Measurements from ENCODE around the gene PRICKLE4.
"Not testable (repeated sequence)": the region's sequence is repeated elsewhere in the genome, so short reads cannot be mapped to it uniquely, and the experiment has no call there.

The PRICKLE4 gene

DNA sequence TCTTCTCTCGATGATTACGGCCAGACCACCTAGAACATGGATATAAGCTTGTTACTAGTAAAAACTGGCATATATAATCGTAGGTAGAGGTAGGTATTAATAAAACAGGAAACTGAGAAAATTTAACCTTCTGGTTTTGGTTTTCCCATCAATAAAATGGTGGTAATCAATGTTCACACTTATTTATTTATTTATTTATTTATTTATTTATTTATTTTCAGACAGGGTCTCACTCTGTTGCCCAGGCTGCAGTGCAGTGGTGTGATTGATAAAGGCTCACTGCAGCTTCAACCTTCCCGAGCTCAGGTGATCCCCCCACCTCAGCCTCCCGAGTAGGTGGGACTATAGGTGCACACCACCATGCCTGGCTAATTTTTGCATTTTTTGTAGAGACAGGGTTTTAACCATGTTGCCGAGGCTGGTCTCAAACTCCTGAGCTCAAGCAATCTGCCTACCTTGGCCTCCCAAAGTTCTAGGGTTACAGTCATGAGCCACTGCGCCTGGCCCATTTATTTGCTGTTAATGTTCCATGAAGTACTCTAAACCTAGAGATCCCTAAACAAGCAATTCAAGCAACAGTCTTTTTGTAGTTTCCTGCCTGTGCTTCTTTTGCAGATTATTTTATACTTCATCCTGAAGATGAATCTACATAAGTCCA, 18.4 kb downstream of the PRICKLE4 start:
- DNase-seq (ENCODE audit: low read depth), result no peak

DNA sequence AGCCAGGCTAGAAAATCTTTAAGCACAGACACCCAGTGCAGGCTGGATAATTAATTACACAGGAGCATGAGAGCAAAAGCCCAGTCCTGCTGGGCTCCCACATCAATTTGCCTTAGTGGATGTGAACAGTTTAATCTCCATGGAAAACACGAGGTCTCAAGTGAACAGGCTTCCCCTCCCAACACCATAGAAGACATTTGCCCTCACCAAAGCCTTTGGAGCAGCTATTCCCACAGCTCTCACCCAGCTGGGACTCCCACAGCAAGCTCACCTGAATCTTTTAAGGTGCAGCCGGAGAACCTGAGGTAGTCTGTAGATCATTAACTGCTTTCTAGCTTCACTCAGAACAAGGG, 19.0 kb downstream of the PRICKLE4 start:
- DNase-seq (ENCODE audit: low read depth), result no peak

DNA sequence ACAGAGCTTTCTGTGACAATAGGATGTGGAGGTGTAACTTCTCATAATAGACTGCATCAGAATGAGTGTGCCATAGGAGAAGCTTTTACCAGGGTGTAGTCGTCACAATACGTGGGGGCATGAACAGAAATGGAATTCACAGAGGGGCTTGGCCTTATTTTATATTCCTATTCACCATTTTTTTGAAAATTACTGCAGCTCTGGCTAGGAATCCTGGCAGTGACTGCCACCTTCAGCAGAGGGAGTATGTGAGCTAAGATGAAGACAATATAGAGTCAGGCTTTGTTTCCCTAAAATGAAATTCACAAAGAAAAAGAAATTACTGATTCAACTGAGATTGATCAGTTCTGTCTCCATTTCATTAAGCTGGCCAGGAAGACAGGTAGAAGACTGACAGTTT, 20.8 kb downstream of the PRICKLE4 start:
- DNase-seq (ENCODE audit: low read depth), result no peak

DNA sequence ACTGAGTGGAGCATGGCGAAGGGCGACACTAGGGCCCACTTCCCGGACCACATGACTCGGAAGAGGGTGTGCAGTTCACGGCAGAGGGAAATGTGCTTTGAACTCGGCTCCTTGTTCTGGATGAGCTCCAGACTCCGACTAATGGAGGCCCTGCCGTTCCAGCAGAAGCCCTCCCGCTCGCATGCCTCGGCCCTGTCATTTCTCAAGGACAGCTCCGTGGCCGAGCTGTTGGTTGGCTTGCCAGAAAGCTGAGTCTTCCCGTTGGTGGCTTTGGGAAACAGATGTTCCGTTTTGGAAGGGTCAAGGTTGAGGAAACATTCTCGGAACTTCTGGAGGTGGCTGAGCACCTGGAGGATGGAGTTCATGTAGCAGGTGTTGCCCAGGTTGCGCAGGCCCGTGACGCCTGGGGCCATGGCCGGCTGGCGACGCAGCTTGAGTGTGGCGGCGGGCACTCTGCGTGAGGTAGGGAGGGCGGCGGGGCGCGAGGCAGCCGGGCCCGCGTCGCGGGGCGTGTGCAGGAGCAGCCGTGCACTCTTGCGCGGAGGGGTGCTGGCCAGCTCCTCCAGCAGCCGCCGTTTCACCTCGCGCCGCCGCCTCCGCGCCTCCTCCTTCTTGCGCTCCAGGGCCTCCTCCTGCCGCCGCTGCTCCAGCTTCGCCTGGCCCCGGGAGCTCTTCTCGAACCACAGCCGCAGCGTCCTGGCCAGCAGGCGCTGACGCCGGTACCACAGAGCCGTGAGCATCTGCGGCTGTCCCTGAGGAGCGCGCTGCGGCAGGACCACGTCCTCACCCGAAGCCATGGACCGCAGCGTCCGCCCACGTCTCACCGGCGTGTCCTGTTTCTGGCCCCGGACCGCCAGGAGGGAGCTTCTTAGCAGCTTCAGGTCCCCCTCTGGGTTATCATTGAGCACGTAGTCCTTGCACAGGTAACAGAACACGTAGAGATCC, 25.5 kb downstream of the PRICKLE4 start:
- no peak for DNase-seq (ENCODE audit: low read depth)

DNA sequence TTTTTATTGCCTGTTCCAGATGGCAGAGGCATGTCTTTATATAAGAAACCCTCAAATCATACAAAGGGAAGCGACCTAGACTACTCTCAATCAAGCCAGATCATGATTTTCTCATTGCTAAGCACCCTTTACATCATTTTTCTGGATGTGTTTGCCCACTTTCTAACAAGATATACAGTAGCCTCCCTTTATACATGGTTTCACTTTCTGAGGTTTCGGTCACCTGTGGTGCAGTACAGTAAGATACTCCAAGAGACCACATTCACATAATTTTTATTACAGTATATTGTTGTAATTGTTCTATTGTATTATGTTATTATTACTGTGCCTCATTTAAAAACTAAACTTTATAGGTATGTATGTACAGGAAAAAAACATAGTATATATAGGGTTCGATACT, 30.5 kb downstream of the PRICKLE4 start:
- DNase-seq (ENCODE audit: low read depth), result no peak

DNA sequence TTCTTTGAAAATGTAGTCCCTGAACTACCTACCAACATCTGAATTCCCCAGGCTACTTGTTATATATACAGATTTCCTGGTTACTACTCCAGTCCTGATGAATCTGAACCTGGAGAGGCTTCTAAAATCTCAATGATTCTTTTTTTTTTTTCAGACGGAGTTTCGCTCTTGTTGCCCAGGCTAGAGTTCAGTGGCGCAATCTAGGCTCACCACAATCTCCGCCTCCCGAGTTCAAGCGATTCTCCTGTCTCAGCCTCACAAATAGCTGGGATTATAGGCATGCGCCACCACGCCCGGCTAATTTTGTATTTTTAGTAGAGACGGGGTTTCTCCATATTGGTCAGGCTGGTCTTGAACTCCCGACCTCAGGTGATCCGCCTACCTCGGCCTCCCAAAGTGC, 31.4 kb downstream of the PRICKLE4 start:
- DNase-seq (ENCODE audit: low read depth), result not testable (repeated sequence)

DNA sequence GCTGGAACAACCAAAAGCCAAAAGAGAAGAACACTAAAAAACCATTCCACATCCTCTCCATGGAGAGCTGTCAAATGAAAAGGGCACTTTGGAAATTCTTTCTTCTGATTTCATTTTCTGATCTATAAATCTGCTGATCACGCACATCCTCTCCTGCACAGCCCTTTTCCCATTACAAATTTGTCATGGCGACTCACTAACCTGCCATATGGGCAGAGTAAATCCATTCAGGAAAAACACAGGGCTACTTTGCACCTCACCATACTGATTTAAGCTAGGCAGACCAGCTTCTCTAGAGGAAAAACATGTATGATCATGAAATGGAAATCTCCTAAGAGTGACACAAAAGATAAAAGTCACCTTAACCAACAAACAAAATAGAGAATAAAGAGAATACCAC, 32.9 kb downstream of the PRICKLE4 start:
- no peak for DNase-seq (ENCODE audit: low read depth)

DNA sequence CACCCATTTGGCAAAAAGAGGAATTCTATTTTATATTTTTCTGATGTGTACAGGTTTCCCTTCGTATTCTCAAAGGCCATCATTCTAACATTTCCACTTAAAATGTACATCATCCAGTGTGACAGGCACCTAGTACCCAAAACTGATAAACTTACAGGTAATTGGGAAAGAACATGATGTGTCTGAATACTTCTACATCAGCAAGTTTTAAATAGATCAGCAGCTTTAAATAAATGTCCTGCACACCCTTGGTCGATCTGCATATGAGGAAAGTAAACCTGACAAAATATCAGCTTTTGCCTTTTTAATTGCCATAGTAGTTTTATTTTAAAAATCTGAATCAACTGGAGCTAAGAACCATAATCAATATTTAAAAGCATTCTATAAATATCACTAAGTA, 33.4 kb downstream of the PRICKLE4 start:
- DNase-seq (ENCODE audit: low read depth), result no peak

DNA sequence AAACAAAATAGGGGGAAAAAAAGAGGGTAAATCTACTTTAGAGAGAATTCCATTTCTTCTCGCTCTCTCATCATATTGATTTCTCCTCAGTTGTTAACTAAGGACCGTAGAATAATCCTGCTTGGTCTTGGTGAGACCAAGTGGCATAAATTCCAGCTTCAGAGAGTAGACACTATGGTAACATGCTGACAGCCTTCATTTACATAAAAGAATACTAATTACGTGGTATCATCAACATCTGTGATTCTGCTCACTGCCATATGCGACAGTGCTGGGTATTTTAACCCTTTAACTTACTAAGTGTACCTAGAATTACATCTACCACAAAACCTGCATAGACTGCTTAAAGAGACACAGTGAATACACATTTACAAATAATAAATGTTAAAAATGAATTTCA, 34.0 kb downstream of the PRICKLE4 start:
- no peak for DNase-seq (ENCODE audit: low read depth)

DNA sequence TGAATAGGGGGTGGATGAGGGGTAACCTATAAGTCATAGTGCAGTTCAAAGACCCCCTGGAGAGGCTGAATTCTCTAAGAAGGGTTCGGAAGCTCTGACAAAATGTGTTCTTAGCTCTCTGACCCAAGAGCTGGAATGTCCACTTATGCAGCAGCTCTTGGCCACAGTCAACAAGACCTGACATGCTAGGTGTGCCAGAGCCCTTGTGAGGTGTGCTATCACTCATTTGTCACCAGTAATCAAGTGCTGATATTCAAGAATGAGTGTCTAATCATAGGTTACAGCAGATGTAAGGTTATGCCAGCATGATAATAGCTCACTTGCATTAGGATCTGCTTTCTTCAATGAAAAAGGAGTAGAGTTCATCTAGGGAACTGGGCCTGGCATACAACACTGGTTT, 35.0 kb downstream of the PRICKLE4 start:
- no peak for DNase-seq (ENCODE audit: low read depth)

DNA sequence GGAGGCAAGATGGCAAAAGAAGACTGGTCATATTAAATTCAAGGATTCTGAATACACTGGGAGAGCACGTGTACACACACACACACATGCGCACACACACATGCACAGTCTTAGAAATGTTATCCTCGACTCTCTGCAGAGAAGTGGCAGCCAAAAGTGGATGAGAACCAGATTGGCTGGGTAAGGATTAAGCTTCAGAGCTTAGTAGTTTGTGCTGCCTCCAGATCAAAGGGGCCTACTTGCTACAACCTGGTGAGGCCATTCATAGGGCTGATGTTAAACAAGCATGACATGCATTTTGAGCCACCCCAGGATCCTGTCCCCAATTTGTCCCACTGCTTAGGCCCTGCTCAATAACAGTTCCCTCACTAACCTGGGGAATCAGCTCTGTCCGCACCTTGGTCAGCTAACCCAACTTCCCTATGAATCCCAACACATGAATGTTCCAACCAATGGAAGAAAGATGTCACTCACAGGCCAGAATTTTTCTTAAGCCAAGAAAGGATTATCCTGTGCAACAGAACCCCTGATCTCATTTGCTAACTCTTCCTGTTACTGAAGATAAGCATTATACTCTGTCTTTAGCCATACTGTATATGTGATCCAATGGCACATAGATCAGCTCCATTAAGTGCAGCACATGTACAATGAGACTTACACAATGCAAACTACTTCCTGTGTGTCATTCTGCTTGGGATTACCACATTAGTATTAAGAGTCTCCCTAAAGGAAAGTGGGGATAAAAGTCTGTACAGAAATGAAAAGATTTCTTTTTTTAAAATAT, 37.9 kb downstream of the PRICKLE4 start:
- no peak for DNase-seq (ENCODE audit: low read depth)

DNA sequence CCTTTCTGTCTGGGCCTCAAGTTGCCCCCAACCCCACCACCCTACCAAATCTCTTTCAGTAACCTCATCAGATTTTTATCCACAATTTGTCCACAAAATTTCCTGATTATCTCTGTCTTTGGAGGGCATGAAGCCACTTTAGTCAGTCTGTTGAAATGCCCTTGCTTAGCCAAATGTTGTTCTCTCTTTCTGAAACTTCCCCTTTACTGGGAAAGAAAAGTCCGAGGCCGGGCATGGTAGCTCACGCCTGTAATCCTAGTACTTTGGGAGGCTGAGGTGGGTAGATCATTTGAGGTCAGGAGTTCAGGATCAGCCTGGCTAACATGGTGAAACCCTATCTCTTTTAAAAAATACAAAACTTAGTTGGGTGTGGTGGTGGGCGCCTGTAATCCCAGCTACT, 40.7 kb downstream of the PRICKLE4 start:
- DNase-seq (ENCODE audit: low read depth), result no peak

DNA sequence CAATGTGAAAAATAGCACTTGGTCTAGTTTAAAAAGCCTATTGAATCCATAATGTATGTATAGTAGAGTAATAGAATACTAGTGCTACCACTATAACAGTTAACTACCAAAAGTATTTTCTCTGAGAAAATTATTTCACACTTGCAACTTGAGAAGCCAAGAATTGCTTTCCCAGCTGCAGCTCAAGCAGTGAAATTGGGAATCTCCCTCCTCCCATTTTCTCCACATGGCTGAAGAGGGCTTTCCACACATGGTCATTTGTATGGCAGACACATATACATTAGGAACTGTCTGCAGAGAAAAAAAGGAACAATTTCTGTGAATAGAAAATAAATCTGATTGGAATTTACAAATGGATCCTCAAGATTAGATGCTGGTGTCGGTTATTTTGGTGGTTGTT, 41.4 kb downstream of the PRICKLE4 start:
- no peak for DNase-seq (ENCODE audit: low read depth)

DNA sequence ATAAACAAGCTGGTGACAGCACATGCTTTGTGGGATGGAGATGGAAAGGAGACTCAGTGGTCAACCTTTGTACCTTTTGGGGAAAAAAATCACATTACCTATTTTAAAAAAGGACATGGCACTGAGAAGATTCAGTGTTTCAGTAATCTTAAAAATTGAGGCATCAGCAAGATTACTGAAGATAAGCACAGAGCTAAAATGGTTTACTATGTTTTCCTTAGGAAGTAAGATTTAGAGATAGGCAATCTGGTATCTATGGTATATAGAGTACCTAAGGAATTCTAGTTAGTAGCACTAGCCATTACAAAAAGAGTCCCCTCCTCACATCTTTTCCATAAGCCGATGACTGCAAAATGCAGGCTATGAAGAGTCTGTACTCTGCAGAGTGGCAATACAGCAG, 42.6 kb downstream of the PRICKLE4 start:
- DNase-seq (ENCODE audit: low read depth), result no peak

DNA sequence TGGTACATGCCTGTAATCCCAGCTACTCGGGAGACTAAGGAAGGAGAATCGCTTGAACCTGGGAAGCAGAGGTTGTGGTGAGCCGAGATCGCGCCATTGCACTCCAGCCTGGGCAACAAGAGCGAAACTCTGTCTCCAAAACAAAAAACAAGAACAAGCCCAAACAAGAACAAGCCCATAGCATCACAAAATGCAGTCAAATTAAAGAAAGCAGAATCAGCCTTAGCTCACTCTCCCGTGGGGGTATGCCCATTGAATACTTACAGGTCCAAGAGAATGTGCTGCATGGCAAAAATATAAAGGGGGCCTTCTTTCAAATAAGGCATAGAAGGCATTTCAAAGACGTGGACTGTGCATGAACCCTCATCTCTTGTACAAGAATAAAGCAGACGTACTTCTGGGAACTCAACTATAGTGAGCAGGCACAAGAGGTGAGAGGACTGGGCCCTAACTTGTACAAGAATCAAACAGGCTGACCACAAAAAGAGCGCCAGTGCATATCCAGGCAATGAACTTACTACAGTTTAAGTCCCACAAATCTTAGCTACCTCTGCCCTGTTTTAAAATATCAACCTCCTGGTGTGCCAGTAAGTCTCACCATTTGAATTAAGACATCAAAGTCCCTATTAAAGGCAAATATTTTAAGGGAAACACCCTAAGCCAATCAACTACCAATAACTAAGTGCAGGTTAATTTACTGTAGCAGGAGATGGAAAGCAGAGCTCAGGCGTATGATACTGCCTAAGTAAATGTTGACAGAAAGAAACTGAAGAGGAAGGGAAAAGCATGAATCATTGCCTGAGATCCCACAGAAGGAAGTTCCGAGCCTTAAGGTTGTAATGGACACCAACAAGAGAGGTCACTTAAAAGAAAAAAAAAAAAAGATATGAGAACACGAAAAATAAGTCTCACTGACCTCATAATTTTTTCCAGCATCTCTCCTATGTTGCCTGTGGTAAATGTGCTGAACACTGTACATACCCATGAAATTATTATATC, 44.3 kb downstream of the PRICKLE4 start:
- no peak for DNase-seq (ENCODE audit: low read depth)

DNA sequence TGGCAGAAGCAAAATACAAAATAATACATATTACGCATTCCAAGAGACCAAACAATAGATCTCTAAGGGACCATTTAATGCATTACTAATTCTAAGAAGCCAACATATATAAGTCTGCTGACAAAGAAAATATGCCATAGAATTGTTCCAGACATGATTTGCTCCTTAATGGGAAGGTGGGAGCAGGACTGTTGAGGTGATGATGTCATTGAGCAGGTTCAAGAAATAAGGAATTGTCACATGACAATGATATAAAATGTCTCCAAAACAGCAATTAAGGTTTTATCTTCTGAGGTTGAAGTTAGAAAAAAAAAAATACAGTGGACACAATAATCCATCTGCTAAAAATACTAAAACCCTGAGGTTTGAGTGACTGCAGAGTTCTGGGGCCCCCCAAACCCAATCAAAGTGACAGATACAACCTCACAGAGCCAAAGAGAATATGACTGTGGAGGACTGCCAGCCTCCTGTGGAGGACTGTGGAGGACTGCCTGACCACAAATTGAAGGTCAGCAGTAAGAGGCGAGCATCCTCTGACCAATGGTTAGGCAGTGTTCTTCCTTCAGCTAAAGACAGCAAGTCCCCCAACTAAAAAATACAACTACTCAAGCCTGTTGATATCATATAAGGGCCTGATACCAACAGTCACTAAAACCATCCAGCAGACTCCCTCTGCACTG, 45.9 kb downstream of the PRICKLE4 start:
- no peak for DNase-seq (ENCODE audit: low read depth)

DNA sequence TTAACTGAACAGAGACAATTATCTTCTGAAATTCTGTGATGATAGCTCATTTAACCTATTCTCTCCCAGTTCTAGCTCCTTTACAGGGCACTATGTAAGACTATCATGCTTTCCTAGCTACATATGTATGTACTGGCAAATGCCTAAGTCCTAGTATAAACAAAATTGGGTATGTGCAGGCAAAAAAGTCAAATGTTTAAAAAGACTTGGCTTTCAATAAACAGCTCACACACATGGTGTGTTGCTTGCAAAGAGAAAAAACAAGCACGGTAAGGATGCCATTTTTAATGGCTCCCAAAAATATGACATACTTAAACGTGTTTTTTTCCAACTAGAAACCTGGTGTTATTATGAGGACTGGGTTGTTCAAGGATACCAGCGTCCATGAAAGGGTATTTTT, 51.7 kb downstream of the PRICKLE4 start:
- no peak for DNase-seq (ENCODE audit: low read depth)

DNA sequence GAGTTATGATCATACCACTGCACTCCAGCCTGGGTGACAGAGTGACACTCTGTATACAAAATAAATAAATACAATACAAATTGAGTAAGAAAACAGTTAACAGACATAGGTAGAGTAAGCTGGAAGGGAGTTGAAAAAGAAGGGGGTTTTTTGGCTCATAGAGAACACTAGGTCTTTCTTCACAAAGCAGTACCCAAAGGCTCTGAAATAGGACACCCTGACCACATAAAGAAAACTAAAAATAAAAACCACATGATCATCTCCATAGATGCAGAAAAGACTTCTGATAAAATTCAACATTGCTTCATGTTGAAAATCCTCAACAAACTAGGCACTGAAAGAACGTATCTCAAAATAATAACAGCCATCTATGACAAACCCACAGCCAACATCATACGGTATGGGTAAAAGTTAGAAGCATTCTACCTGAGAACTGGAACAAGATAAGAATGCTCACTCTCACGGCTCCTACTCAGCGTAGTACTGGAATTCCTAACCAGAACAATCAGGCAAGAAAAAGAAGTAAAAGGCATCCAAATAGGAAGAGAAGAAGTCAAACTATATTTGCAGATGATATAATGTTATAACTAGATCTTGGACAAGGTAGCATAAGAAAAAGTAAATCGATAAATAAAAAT, 55.6 kb downstream of the PRICKLE4 start:
- DNase-seq (ENCODE audit: low read depth), result no peak

DNA sequence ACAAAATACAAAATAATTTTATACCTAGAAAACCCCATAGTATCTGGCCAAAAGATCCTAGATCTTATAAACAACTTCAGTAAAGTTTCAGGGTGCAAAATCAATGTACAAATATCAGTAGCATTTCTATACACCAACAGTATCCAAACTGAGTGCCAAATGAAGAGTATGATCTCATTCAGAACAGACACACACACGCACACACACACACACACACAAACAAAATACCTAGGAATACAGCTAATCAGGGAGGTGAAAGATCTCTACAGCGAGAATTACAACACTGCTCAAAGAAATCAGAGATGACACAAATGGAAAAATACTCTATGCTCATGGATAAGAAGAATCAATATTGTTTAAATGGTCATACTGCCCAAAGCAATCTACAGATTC, 56.1 kb downstream of the PRICKLE4 start:
- DNase-seq (ENCODE audit: low read depth), result no peak
